ENCODE data around the gene QKI.

DNA sequence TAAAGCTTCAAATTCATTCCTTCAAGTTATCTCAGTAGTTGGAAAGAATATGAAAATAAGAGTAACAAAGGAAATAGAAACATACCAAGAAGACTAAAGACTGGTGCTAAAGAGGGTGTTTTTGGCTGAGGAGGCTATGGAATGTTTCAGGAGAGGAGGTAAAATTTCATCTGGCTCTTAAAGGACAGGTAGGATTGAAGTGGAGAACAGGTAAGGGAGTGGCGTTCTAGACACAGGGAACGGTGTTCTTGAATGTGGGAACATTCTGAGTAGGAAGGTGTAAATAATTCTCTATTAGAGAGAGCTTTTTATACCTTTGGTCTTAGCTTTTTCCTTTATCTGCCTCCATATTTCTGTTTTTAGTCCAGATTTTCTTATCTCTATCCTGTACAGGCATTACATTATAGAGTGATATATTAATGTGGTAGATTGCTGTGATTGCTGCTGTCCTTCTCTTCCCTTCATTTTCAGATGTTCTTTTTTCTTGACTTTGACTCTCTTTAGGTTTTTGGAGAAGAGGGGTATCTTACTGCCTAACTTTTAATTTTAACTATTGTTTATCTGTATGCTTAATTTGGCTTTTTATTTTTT, 15.4 kb downstream of the QKI start:
- TF ChIP-seq, protein P1, sequence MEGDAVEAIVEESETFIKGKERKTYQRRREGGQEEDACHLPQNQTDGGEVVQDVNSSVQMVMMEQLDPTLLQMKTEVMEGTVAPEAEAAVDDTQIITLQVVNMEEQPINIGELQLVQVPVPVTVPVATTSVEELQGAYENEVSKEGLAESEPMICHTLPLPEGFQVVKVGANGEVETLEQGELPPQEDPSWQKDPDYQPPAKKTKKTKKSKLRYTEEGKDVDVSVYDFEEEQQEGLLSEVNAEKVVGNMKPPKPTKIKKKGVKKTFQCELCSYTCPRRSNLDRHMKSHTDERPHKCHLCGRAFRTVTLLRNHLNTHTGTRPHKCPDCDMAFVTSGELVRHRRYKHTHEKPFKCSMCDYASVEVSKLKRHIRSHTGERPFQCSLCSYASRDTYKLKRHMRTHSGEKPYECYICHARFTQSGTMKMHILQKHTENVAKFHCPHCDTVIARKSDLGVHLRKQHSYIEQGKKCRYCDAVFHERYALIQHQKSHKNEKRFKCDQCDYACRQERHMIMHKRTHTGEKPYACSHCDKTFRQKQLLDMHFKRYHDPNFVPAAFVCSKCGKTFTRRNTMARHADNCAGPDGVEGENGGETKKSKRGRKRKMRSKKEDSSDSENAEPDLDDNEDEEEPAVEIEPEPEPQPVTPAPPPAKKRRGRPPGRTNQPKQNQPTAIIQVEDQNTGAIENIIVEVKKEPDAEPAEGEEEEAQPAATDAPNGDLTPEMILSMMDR (IDR thresholded peaks at IDR 0.05; ENCODE audit: low read length) = no peak
- TF ChIP-seq EZH2 (optimal IDR thresholded peaks at IDR 0.05; ENCODE audit: low read depth, low read length) = no peak
- no peak for TF ChIP-seq EZH2phosphoT487 (IDR thresholded peaks at IDR 0.05; ENCODE audit: low read length)

All from MM.1S (cell line).